HUES64 (cell line): ENCODE data around the gene SYNC.
"Not testable (repeated sequence)": the region's sequence is repeated elsewhere in the genome, so short reads cannot be mapped to it uniquely, and the experiment has no call there.

Experiments
- H3K27ac ChIP-seq: 2 replicates; pipeline ENCODE4 v1.7.0; 2013; ENCODE audit warnings: low read depth, low read length, inconsistent platforms
- H3K27me3 ChIP-seq: 2 replicates; pipeline ENCODE4 v1.6.1; 2013; ENCODE audit warnings: mild to moderate bottlenecking, low read length; ENCODE audit not compliant: insufficient read depth
- H3K36me3 ChIP-seq: 2 replicates; pipeline ENCODE4 v1.6.1; 2013; ENCODE audit warnings: mild to moderate bottlenecking, low read length; ENCODE audit not compliant: insufficient read depth
- H3K4me1 ChIP-seq: 2 replicates; pipeline ENCODE4 v1.6.1; 2013; ENCODE audit warnings: mild to moderate bottlenecking, low read length, moderate library complexity; ENCODE audit not compliant: insufficient read depth
- H3K4me3 ChIP-seq: 2 replicates; pipeline ENCODE4 v1.5.1; 2013; ENCODE audit warnings: mild to moderate bottlenecking, low read length, moderate library complexity
- H3K9ac ChIP-seq: 2 replicates; pipeline ENCODE4 v1.6.1; 2013; ENCODE audit warnings: mild to moderate bottlenecking, low read depth, low read length
- H3K9me3 ChIP-seq: 2 replicates; pipeline ENCODE4 v1.6.1; 2013; ENCODE audit warnings: low read depth, low read length; ENCODE audit not compliant: insufficient read depth
- WGBS: fragments of 150-250, 120-280 bp; methylation state at CpG from one replicate; pipeline ENCODE4 v1.1.7; 2013; ENCODE audit warnings: missing lambda C conversion rate; 5-methylcytosine and 5-hydroxymethylcytosine counted together

Gene SYNC

DNA sequence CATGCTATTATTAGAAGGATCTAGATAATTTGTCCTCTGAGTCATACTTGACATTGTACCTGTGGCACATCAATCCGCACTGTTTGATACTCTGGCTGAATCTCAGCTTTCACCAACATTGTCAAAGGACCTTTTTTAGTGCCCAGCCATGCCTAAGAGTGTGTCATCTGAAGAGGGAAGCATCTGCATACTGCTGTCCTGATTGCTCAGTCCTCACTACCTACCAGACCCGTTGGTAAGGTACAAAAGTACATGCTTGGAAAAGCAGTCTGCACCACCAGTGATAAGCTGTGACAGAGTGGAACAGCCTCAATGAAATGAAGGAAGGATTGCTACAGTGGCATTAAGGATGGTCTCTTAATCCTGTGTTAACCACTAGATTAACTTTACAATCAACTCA is 17.1 kb downstream of the SYNC start:
- H3K4me1 ChIP-seq, result no peaks in the 10 kb centered on the region
- peaks cover 64% of the 10 kb centered on the region for H3K36me3 ChIP-seq
- H3K9ac ChIP-seq, result no peak overlapping the region
- 96% methylated on average over 2 of the region's 2 CpGs for WGBS
- H3K27me3 ChIP-seq, result no peaks in the 10 kb centered on the region
- H3K27ac ChIP-seq, result no peak overlapping the region
- no peaks in the 10 kb centered on the region for H3K9me3 ChIP-seq
- H3K4me3 ChIP-seq, result no peak overlapping the region

- peaks cover 76% of the 10 kb centered on the region for H3K36me3 ChIP-seq
- WGBS, result 94% methylated on average over 2 of the region's 2 CpGs
Measured at GRCh38 chr1:32684167-32684811, 18.3 kb downstream of the SYNC start.

DNA sequence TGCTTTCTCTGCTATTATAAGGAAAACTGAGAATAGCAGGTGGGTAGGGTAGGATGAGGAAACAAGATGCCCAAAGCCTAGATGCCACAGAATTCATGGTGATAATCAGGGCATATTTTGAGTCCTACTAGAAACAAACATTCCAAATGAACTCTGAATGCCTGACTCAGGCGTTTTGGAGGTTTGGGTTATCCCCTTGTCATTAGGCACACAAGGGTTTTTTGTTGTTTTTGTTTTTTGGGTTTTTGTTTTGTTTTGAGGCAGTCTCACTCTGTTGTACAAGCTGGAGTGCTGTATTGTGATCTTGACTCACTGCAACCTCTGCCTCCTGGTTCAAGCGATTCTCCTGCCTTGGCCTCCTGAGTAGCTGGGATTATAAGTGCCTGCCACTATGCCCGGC is 19.2 kb downstream of the SYNC start:
- Histone ChIP-seq H3K4me1 (no peaks in the 10 kb centered on the region), H3K27me3 (no peaks in the 10 kb centered on the region), H3K9me3 (no peaks in the 10 kb centered on the region), H3K27ac (no peak overlapping the region), H3K4me3 (no peak overlapping the region), H3K9ac (no peak overlapping the region), H3K36me3 (peaks cover 84% of the 10 kb centered on the region)
- 97% methylated on average over 3 of the region's 3 CpGs for WGBS

More at GRCh38 chr1:32684167-32684811, 18.3 kb downstream of the SYNC start:
- H3K27me3 ChIP-seq, result no peaks in the 10 kb centered on the region
- H3K9ac ChIP-seq, result no peak overlapping the region
- no peaks in the 10 kb centered on the region for H3K9me3 ChIP-seq
- no peak overlapping the region for H3K27ac ChIP-seq
- H3K4me3 ChIP-seq, result no peak overlapping the region
- H3K4me1 ChIP-seq, result no peaks in the 10 kb centered on the region

- Histone ChIP-seq H3K9ac (no peak overlapping the region), H3K4me1 (no peaks in the 10 kb centered on the region), H3K4me3 (no peak overlapping the region), H3K9me3 (no peaks in the 10 kb centered on the region), H3K27ac (no peak overlapping the region), H3K27me3 (no peaks in the 10 kb centered on the region), H3K36me3 (peaks cover 98% of the 10 kb centered on the region)
- WGBS, result 97% methylated on average over 3 of the region's 3 CpGs
Measured at GRCh38 chr1:32681999-32682398, 20.6 kb downstream of the SYNC start.

- H3K36me3 ChIP-seq, result peaks cover 99% of the 10 kb centered on the region
- no peaks in the 10 kb centered on the region for H3K9me3 ChIP-seq
- no peak overlapping the region for H3K9ac ChIP-seq
- WGBS, result 96% methylated on average over 2 of the region's 2 CpGs
- no peak overlapping the region for H3K4me3 ChIP-seq
- H3K4me1 ChIP-seq, result no peaks in the 10 kb centered on the region
- H3K27ac ChIP-seq, result no peak overlapping the region
- H3K27me3 ChIP-seq, result no peaks in the 10 kb centered on the region
Measured at GRCh38 chr1:32681509-32681908, 21.1 kb downstream of the SYNC start.

DNA sequence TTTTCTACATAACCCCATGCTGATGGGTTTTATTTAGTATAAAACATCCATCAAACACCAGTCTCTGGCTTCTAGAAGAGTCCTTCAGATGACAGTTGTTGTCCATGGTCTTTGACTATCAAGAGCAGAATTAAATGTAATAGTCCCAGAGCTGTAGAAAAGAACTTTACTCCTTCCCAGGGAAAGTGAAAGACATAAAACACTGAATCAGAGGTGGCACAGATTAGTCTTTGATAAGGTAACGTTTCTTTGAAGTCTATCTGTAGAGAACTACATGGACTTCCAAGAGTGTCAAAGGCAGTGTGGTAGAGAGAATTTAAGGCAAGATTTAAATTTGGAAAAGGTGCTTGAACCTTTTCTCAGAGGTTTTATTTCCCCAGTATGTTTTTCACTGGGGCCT is 21.9 kb downstream of the SYNC start:
- 91% methylated on average over 1 of the region's 1 CpG for WGBS
- peaks cover 99% of the 10 kb centered on the region for H3K36me3 ChIP-seq
- no peaks in the 10 kb centered on the region for H3K4me1 ChIP-seq
- no peaks in the 10 kb centered on the region for H3K9me3 ChIP-seq
- no peak overlapping the region for H3K9ac ChIP-seq
- no peak overlapping the region for H3K4me3 ChIP-seq
- no peaks in the 10 kb centered on the region for H3K27me3 ChIP-seq
- no peak overlapping the region for H3K27ac ChIP-seq

DNA sequence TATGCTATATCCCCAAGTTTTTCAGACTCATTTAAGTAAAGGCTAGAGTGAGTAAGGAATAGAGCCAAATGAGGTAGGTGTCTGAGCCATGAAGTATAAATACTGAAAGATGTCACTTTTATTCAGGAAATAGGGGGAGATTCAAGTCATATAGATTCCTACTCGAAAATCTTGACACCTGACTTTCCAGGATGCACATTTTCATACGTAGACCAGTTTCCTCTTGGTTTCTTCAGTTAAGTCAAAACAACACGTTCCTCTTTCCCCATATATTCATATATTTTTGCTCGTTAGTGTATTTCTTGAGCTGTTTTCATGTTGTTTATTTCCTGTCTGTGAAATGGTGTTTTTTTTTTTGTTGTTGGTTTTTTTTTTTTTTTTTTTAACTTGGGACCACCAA is 22.6 kb downstream of the SYNC start:
- H3K27ac ChIP-seq, H3K4me1 ChIP-seq, H3K9ac ChIP-seq, H3K4me3 ChIP-seq, H3K9me3 ChIP-seq, H3K27me3 ChIP-seq: not testable (repeated sequence)
- H3K36me3 ChIP-seq, result peaks cover 99% of the 10 kb centered on the region
- WGBS, result 100% methylated on average over 1 of the region's 4 CpGs

DNA sequence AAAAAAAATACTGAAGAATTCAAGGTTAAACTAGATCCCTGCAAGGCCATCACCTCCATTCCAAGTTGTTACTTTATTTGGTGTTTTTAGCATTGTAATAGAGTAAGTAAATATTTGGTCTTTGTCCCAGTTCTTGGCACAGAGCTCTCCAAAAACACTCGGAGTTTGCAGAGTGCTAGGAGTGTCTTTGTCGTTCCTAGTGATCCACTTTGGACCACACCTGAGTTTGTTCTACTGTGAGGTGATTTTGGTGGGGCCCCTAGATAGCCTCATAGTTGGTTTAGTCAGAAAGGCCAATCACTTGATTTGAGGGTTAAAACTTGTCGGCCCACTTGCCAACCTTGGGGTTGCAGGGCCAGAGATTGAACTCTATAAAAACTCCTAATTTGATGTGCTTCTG is 25.6 kb downstream of the SYNC start:
- 64% methylated on average over 3 of the region's 3 CpGs for WGBS

DNA sequence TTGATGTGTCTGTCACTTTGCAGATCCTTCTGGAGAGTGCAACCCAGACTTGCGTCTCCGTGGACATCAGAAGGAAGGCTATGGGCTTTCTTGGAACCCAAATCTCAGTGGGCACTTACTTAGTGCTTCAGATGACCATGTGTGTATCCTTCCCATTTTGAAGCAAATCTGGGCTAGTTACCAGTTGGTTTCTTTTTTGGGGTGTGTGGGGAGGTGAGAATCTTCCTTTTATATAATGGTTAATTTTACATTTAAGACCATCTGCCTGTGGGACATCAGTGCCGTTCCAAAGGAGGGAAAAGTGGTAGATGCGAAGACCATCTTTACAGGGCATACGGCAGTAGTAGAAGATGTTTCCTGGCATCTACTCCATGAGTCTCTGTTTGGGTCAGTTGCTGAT is 33.9 kb downstream of the SYNC start:
- H3K4me1 ChIP-seq, H3K4me3 ChIP-seq, H3K9me3 ChIP-seq, H3K27me3 ChIP-seq, H3K27ac ChIP-seq, H3K9ac ChIP-seq: not testable (repeated sequence)
- 96% methylated on average over 5 of the region's 5 CpGs for WGBS
- peaks cover 100% of the 10 kb centered on the region for H3K36me3 ChIP-seq

More for the DNA sequence above, 25.6 kb downstream of the SYNC start:
- H3K4me1 ChIP-seq, result no peaks in the 10 kb centered on the region
- H3K27ac ChIP-seq, result no peak overlapping the region
- no peak overlapping the region for H3K4me3 ChIP-seq
- H3K27me3 ChIP-seq, result no peaks in the 10 kb centered on the region
- H3K9ac ChIP-seq, result no peak overlapping the region
- H3K9me3 ChIP-seq, result no peaks in the 10 kb centered on the region
- H3K36me3 ChIP-seq, result peaks cover 98% of the 10 kb centered on the region

DNA sequence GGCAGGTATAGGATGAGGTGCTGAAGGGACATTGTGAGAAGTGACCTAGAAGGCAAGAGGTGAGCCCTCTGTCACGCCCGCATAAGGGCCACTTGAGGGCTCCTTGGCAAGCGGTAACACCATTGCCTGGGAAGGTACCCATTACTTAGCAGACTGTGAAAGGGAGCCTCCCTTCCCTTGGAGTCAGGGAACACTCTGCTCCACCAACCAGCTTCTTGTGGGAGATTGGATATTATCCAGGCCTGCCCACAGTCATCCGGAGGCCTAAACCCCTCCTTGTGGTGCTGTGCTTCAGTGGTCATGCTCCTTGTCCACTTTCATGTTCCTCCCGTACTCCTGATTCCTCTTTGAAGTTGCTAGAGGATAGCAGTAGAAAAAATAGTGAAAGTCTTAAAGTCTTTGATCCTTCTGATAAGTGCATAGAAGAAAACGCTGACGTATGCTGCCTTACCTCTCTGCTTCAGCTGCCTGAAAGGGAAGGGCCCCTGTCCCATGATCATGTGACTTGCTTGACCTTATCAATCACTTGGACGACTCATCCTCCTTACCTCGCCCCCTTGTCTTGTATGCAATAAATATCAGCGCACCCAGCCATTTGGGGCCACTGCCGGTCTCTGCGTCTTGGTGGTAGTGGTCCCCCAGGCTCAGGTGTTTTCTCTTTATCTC is 35.5 kb downstream of the SYNC start:
- no peak overlapping the region for H3K27ac ChIP-seq
- H3K4me3 ChIP-seq, result no peak overlapping the region
- H3K4me1 ChIP-seq, result no peaks in the 10 kb centered on the region
- no peaks in the 10 kb centered on the region for H3K9me3 ChIP-seq
- peaks cover 100% of the 10 kb centered on the region for H3K36me3 ChIP-seq
- H3K9ac ChIP-seq, result no peak overlapping the region
- no peaks in the 10 kb centered on the region for H3K27me3 ChIP-seq
- 95% methylated on average over 12 of the region's 12 CpGs for WGBS

- H3K4me3 ChIP-seq, result no peak overlapping the region
Measured at GRCh38 chr1:32665915-32666314, 36.7 kb downstream of the SYNC start.

More at GRCh38 chr1:32665915-32666314, 36.7 kb downstream of the SYNC start:
- Histone ChIP-seq H3K27ac (no peak overlapping the region), H3K4me1 (no peaks in the 10 kb centered on the region), H3K27me3 (no peaks in the 10 kb centered on the region), H3K9me3 (no peaks in the 10 kb centered on the region), H3K9ac (no peak overlapping the region), H3K36me3 (peaks cover 100% of the 10 kb centered on the region)
- WGBS, result 100% methylated on average over 1 of the region's 1 CpG
